ENCODE results near the gene HIGD1A. TPM values are rescaled to one million over a fixed set of nuclear protein-coding genes. Genes with fewer than 3 reads are reported as not detected.

Gene HIGD1A
- total RNA-seq, 1 donor from 2014 or later, result 67.6 TPM

- Mint-ChIP-seq H3K4me3 (ENCODE audit: unreplicated experiment) (no peak overlapping the region), H3K27ac (ENCODE audit: unreplicated experiment) (no peak overlapping the region), H3K27me3 (ENCODE audit: unreplicated experiment) (no peaks in the 10 kb centered on the region), H3K36me3 (ENCODE audit: unreplicated experiment) (peaks cover 6% of the 10 kb centered on the region), H3K4me1 (ENCODE audit: low read depth, unreplicated experiment) (no peaks in the 10 kb centered on the region), H3K9me3 (ENCODE audit: unreplicated experiment) (peaks cover 4% of the 10 kb centered on the region)
- DNase-seq, result no peak
- TF ChIP-seq, protein P1, sequence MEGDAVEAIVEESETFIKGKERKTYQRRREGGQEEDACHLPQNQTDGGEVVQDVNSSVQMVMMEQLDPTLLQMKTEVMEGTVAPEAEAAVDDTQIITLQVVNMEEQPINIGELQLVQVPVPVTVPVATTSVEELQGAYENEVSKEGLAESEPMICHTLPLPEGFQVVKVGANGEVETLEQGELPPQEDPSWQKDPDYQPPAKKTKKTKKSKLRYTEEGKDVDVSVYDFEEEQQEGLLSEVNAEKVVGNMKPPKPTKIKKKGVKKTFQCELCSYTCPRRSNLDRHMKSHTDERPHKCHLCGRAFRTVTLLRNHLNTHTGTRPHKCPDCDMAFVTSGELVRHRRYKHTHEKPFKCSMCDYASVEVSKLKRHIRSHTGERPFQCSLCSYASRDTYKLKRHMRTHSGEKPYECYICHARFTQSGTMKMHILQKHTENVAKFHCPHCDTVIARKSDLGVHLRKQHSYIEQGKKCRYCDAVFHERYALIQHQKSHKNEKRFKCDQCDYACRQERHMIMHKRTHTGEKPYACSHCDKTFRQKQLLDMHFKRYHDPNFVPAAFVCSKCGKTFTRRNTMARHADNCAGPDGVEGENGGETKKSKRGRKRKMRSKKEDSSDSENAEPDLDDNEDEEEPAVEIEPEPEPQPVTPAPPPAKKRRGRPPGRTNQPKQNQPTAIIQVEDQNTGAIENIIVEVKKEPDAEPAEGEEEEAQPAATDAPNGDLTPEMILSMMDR (IDR thresholded peaks at IDR 0.05; ENCODE audit: partially characterized antibody, unreplicated experiment), result no peak
These were observed 34.7 kb downstream of the HIGD1A start for GRCh38 chr3:42769477-42770131.

- DNase-seq, result no peak
- Mint-ChIP-seq H3K27me3 (ENCODE audit: unreplicated experiment) (peaks cover 2% of the 10 kb centered on the region), H3K4me3 (ENCODE audit: unreplicated experiment) (no peak overlapping the region), H3K27ac (ENCODE audit: unreplicated experiment) (no peak overlapping the region), H3K4me1 (ENCODE audit: low read depth, unreplicated experiment) (no peaks in the 10 kb centered on the region), H3K9me3 (ENCODE audit: unreplicated experiment) (no peaks in the 10 kb centered on the region), H3K36me3 (ENCODE audit: unreplicated experiment) (no peaks in the 10 kb centered on the region)
- TF ChIP-seq, protein P1 (IDR thresholded peaks at IDR 0.05; ENCODE audit: partially characterized antibody, unreplicated experiment), result no peak
These were observed 39.6 kb downstream of the HIGD1A start for GRCh38 chr3:42764561-42765295.

GRCh38 chr3:42764115-42764514 is 40.2 kb downstream of the HIGD1A start:
- Mint-ChIP-seq H3K27ac (ENCODE audit: unreplicated experiment) (no peak overlapping the region), H3K27me3 (ENCODE audit: unreplicated experiment) (peaks cover 2% of the 10 kb centered on the region), H3K36me3 (ENCODE audit: unreplicated experiment) (no peaks in the 10 kb centered on the region), H3K4me1 (ENCODE audit: low read depth, unreplicated experiment) (no peaks in the 10 kb centered on the region), H3K9me3 (ENCODE audit: unreplicated experiment) (no peaks in the 10 kb centered on the region), H3K4me3 (ENCODE audit: unreplicated experiment) (no peak overlapping the region)
- TF ChIP-seq, protein P1 (IDR thresholded peaks at IDR 0.05; ENCODE audit: partially characterized antibody, unreplicated experiment), result no peak
- DNase-seq, result no peak

GRCh38 chr3:42763021-42763420 is 41.3 kb downstream of the HIGD1A start:
- peaks cover 2% of the 10 kb centered on the region for H3K27me3 Mint-ChIP-seq (ENCODE audit: unreplicated experiment)
- H3K4me3 Mint-ChIP-seq (ENCODE audit: unreplicated experiment), result no peak overlapping the region
- H3K27ac Mint-ChIP-seq (ENCODE audit: unreplicated experiment), result no peak overlapping the region
- H3K4me1 Mint-ChIP-seq (ENCODE audit: low read depth, unreplicated experiment), result no peaks in the 10 kb centered on the region
- H3K9me3 Mint-ChIP-seq (ENCODE audit: unreplicated experiment), result no peaks in the 10 kb centered on the region
- H3K36me3 Mint-ChIP-seq (ENCODE audit: unreplicated experiment), result no peaks in the 10 kb centered on the region
- DNase-seq, result no peak
- TF ChIP-seq, protein P1 (IDR thresholded peaks at IDR 0.05; ENCODE audit: partially characterized antibody, unreplicated experiment), result no peak
